Heart right ventricle (tissue), 16 donors: Measurements from ENCODE around the gene TPGS2. TPM values are rescaled to one million over a fixed set of nuclear protein-coding genes. Genes with fewer than 3 reads are reported as not detected.

ENCODE experiments used
- ATAC-seq, 8 donors: fragments of 200-7000 bp; cut with Tn5 transposase; one replicate each; pipeline ENCODE4 v1.9.1; 2020; ENCODE audit warnings: mild to moderate bottlenecking in 8 of 8, moderate library complexity in 8 of 8, moderate number of reproducible peaks in 1 of 8
- DNase-seq, 2 donors: peaks; one replicate each; pipeline ENCODE4 v3.0.0-alpha.2; 2020
- H3K27ac ChIP-seq, 10 donors: fragments of 200-600 bp; sonication (generic) in 2 of 10; one replicate each; pipeline versions ENCODE4 v1.5.0 to v1.8.0; 2020 to 2022; ENCODE audit warnings: mild to moderate bottlenecking in 3 of 10
- H3K27me3 ChIP-seq, 7 donors: fragments of 200-600 bp; one replicate each; pipeline ENCODE4 v1.8.0; 2021 to 2022; ENCODE audit warnings: mild to moderate bottlenecking in 2 of 7
- H3K36me3 ChIP-seq, 9 donors: fragments of 200-600 bp; sonication (generic) in 1 of 9; one replicate each; pipeline versions ENCODE4 v1.5.0 to v1.8.0; 2020 to 2022; ENCODE audit warnings: mild to moderate bottlenecking in 2 of 9
- H3K4me1 ChIP-seq, 9 donors: fragments of 200-600 bp; sonication (generic) in 1 of 9; one replicate each; pipeline versions ENCODE4 v1.5.0 to v1.8.0; 2020 to 2022; ENCODE audit warnings: mild to moderate bottlenecking in 4 of 9
- H3K4me3 ChIP-seq, 10 donors: fragments of 200-600 bp; sonication (generic) in 2 of 10; one replicate each; pipeline versions ENCODE4 v1.5.0 to v1.8.0; 2020 to 2022; ENCODE audit warnings: mild to moderate bottlenecking in 7 of 10, moderate library complexity in 2 of 10
- H3K9me3 ChIP-seq, 11 donors: fragments of 200-600 bp in 10 of 11; sonication (generic) in 2 of 11; one replicate each; pipeline versions ENCODE4 v1.5.0 to v1.8.0; 2013 to 2022; ENCODE audit warnings: mild to moderate bottlenecking in 2 of 11, control low read depth in 1 of 11, moderate library complexity in 1 of 11
- WGBS, 2 donors: extraction: QIAGEN DNeasy Blood & Tissue Kit; methylation state at CpG; one replicate each; pipeline ENCODE4 v1.1.7; 2013; ENCODE audit warnings: inconsistent platforms in 1 of 2; 5-methylcytosine and 5-hydroxymethylcytosine counted together
- intact Hi-C, 10 donors: fragments of 100-400 bp; cut with DNase I; formaldehyde crosslinking; loops; one replicate each; pipeline versions ENCODE4 v1.11.1 to v1.14.2; 2022
- polyA plus RNA-seq, 2 donors: library from polyadenylated mRNA; stranded (reverse); fragments of 200-250 nt; gene quantifications; one replicate each; pipeline ENCODE4 v1.2.3, GENCODE V29; 2013
- total RNA-seq, 10 donors: library from RNA; stranded (reverse); fragmentation: NEBNext Ultra II Directional in 3 of 10; extraction: Animal tissue kit (Norgen Biotek cat#: 25700) in 3 of 10; gene quantifications; one replicate each; pipeline versions ENCODE4 v1.2.1 to v1.2.4, GENCODE V29; 2021 to 2023
- TF ChIP-seq, protein P1 (sequence below), 9 donors: fragments of 200-600 bp; sonication (generic) in 2 of 9; IDR thresholded peaks; one replicate each; pipeline versions ENCODE4 v1.5.0 to v1.8.0; 2021 to 2022; ENCODE audit warnings: antibody characterized with exemption in 9 of 9, mild to moderate bottlenecking in 5 of 9, moderate library complexity in 1 of 9
- donor health status: Arrhythmogenic right ventricular cardiomyopathy.
- donor health status: ischemic (EF 13 %, LVEDD 7.1; RV severe dilation, severe dysfunction).
- donor health status: healthy with polysubstance abuse.
- donor health status: DM: no; HTN: yes; CAD: no.
- donor health status: DM: no; HTN: no; CAD: no.
- donor health status: ischemic (EF 25% LVEDD 6.9; RV normal size, moderate dysfunction).
- donor health status: ischemic (EF 25% LVEDD 5.7; RV mildly dilated, moderate dysfunction).
- donor health status: healthy.
- donor health status: DM: yes; HTN: yes; CAD: no.
- donor health status: Ischemic cardiomyopathy.
- donor health status: ischemic (EF 35%, LVEDD 5.7; RV mildly dilated, moderate dysfunction).
- donor health status: nonischemic (EF 11% LVEDD 7.7; RV severe dilation, severe dysfunction).
- donor health status: DM: yes; HTN: yes; CAD: no.
- donor health status: PGD.
- donor health status: ischemic (EF 29% LVEDD 5.4; RV normal size, mild dysfunction).
- donor health status: nonischemic (EF 23%, LVEDD 6.1; RV moderate dilation, normal function).

The TPGS2 gene
- total and polyA plus RNA-seq, 12 donors, result 12.4 to 41.2 (median 27.6) TPM

GRCh38 chr18:36826556-36826955 lies 2.2 kb downstream of the TPGS2 start:
- Histone ChIP-seq H3K9me3 (no peaks in the 10 kb centered on the region), H3K36me3 (peaks cover 0 to 6% (median 0%) of the 10 kb centered on the region in 9 donors), H3K27me3 (no peaks in the 10 kb centered on the region), H3K4me1 (peaks cover 0 to 30% (median 17%) of the 10 kb centered on the region in 9 donors), H3K4me3 (no peak overlapping the region), H3K27ac (no peak overlapping the region)
- DNase-seq, result no peak
- TF ChIP-seq, protein P1, sequence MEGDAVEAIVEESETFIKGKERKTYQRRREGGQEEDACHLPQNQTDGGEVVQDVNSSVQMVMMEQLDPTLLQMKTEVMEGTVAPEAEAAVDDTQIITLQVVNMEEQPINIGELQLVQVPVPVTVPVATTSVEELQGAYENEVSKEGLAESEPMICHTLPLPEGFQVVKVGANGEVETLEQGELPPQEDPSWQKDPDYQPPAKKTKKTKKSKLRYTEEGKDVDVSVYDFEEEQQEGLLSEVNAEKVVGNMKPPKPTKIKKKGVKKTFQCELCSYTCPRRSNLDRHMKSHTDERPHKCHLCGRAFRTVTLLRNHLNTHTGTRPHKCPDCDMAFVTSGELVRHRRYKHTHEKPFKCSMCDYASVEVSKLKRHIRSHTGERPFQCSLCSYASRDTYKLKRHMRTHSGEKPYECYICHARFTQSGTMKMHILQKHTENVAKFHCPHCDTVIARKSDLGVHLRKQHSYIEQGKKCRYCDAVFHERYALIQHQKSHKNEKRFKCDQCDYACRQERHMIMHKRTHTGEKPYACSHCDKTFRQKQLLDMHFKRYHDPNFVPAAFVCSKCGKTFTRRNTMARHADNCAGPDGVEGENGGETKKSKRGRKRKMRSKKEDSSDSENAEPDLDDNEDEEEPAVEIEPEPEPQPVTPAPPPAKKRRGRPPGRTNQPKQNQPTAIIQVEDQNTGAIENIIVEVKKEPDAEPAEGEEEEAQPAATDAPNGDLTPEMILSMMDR (IDR thresholded peaks at IDR 0.05), result no peak
- ATAC-seq, result no peak
- whole genome bisulfite sequencing, 2 donors, result 95 to 100% methylated on average over 3 of the region's 3 CpGs
- intact Hi-C loops, result no loop called here

DNA sequence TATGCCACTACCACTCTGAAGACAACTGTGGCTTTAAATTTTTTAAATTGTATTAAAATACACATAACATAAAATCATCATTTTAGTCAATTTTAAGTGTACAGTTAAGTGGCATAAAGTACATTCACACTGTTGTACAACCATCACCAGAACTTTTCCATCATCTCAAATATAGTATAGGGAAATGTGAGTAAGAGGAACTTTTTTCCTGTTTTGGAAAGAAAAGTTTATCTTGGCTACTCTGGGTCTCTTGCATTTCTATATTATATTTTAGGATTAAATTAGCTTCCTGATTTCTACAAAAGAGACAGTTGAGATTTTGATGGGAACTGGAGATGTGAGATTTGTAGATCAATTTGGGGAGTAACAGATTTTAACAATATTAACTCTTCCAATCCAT lies 3.3 kb downstream of the TPGS2 start:
- Histone ChIP-seq H3K36me3 (peaks cover 0 to 6% (median 0%) of the 10 kb centered on the region in 9 donors), H3K4me1 (peaks cover 0 to 24% (median 17%) of the 10 kb centered on the region in 9 donors), H3K27me3 (no peaks in the 10 kb centered on the region), H3K27ac (no peak overlapping the region), H3K9me3 (no peaks in the 10 kb centered on the region), H3K4me3 (no peak overlapping the region)
- DNase-seq (no peak), ATAC-seq (no peak)
- intact Hi-C loops, result no loop called here
- TF ChIP-seq, protein P1 (IDR thresholded peaks at IDR 0.05), result no peak

DNA sequence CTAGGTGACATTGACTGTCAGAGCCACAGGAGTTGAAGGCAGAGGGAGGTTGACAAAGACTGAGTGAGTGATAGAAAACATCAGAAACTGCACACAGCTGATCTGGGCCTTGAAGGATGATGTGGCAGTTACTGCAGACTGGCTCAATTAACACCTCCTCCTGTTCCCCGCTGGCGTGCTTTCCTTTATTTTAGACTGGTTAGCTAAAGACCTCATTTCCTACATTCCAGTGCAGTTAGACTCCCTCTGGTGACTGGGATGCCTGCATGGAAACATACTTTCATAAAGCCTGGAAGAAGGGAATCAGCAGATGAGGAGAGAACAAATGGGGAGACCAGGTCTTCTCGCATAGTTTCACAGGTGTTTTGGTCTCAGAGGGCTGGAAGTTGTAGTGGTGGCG lies 7.1 kb downstream of the TPGS2 start:
- WGBS, 2 donors, result 91 to 94% methylated on average over 4 of the region's 4 CpGs
- Histone ChIP-seq H3K27me3 (no peaks in the 10 kb centered on the region), H3K4me3 (no peak overlapping the region), H3K4me1 (no peaks in the 10 kb centered on the region), H3K36me3 (peaks cover 0 to 28% (median 12%) of the 10 kb centered on the region in 9 donors), H3K27ac (no peak overlapping the region), H3K9me3 (no peaks in the 10 kb centered on the region)
- TF ChIP-seq, protein P1 (IDR thresholded peaks at IDR 0.05), result no peak
- intact Hi-C loops, result no loop called here
- no peak for DNase-seq
- no peak for ATAC-seq

- H3K9me3 ChIP-seq, result no peaks in the 10 kb centered on the region
- H3K4me3 ChIP-seq, result no peak overlapping the region
- ATAC-seq (no peak), DNase-seq (no peak)
- H3K27me3 ChIP-seq, result no peaks in the 10 kb centered on the region
- H3K27ac ChIP-seq, result no peak overlapping the region
- H3K4me1 ChIP-seq, result peaks cover 0 to 10% (median 8%) of the 10 kb centered on the region in 9 donors
- intact Hi-C loops, result no loop called here
- TF ChIP-seq, protein P1 (IDR thresholded peaks at IDR 0.05), result no peak
- H3K36me3 ChIP-seq, result peaks cover 0 to 49% (median 12%) of the 10 kb centered on the region in 9 donors
Observed at GRCh38 chr18:36819621-36820020, 9.2 kb downstream of the TPGS2 start.
